AG04450 (cell line): Measurements from ENCODE around the gene AZGP1. TPM values are rescaled to one million over a fixed set of nuclear protein-coding genes. Genes with fewer than 3 reads are reported as not detected.

Experiments
- CTCF ChIA-PET: fragments of 300-600, 350-600 bp; formaldehyde crosslinking; extraction: SDS; loops from one replicate; lab custom pipeline; 2022; ENCODE audit warnings: antibody characterized with exemption, inconsistent platforms; lab: Charles Lee
- POLR2A ChIA-PET: fragments of 350-600 bp; formaldehyde crosslinking; extraction: SDS; loops from one replicate; lab custom pipeline; 2021; ENCODE audit warnings: antibody characterized with exemption, inconsistent platforms; lab: Yijun Ruan, JAX
- DNase-seq: peaks from one replicate; pipeline ENCODE4 v3.0.0-alpha.2; 2011; ENCODE audit warnings: low read depth, low spot score
- H3K27ac ChIP-seq: one replicate; pipeline ENCODE4 v1.5.1; 2012; ENCODE audit warnings: low read depth, low read length, control low read depth
- H3K27me3 ChIP-seq: one replicate; pipeline ENCODE4 v1.6.0; 2012; ENCODE audit warnings: low read length; ENCODE audit not compliant: control insufficient read depth, insufficient read depth
- H3K4me3 ChIP-seq: 2 replicates; pipeline ENCODE4 v1.5.1; 2011; ENCODE audit warnings: mild to moderate bottlenecking, low read depth, low read length, control low read depth
- H3K9me3 ChIP-seq: 2 replicates; pipeline ENCODE4 v1.5.1; 2012; ENCODE audit warnings: low read length; ENCODE audit not compliant: control insufficient read depth, insufficient read depth
- CTCF ChIP-seq: IDR thresholded peaks from 2 replicates; pipeline ENCODE4 v1.5.1; 2011; ENCODE audit warnings: low read depth, low read length, control low read depth, inconsistent platforms
- polyA plus RNA-seq: library from polyadenylated mRNA; depleted of rRNA; stranded (reverse); fragments of >200 nt; gene quantifications from 2 replicates; pipeline ENCODE4 v1.2.3, GENCODE V29; 2011

AZGP1 gene
- polyA plus RNA-seq, 1 experiment, result not detected

- POLR2A ChIA-PET, result interaction anchor here (1.0 kb wide), 1 partner anchor 80 kb away, joined by 3 read pairs; no protein-coding TSS in a partner anchor
- no peak for TF ChIP-seq CTCF
- Histone ChIP-seq H3K9me3 (no peaks in the 10 kb centered on the region; the same call in 1 of the 2 replicates), H3K27me3 (no peaks in the 10 kb centered on the region), H3K4me3 (no peak overlapping the region), H3K27ac (no peak overlapping the region)
- CTCF ChIA-PET, result interaction anchor here (0.6 kb wide), 1 partner anchor 10 kb away, joined by 5 read pairs; no protein-coding TSS in a partner anchor
- DNase-seq, result no peak
These were observed 44.1 kb upstream of the AZGP1 start for GRCh38 chr7:100019908-100020307.

GRCh38 chr7:100017875-100018274, 42.0 kb upstream of the AZGP1 start:
- ChIA-PET POLR2A (interaction anchor here (0.6 kb wide), 1 partner anchor 1100 kb away, joined by 4 read pairs; no protein-coding TSS in a partner anchor), CTCF (interaction anchor here (0.8 to 2.0 kb wide), 5 partner anchors 24 to 68 kb away, joined by 3 to 8 read pairs (median 5); no protein-coding TSS in a partner anchor)
- H3K27ac ChIP-seq, result no peak overlapping the region

GRCh38 chr7:100017300-100017699, 41.5 kb upstream of the AZGP1 start:
- DNase-seq, result no peak
- TF ChIP-seq CTCF, result no peak
- no peak overlapping the region for H3K27ac ChIP-seq
- ChIA-PET CTCF (interaction anchor here (0.8 to 2.0 kb wide), 5 partner anchors 23 to 67 kb away, joined by 3 to 8 read pairs (median 5); no protein-coding TSS in a partner anchor), POLR2A (no interaction called here)
- H3K9me3 ChIP-seq, result no peaks in the 10 kb centered on the region; the same call in 1 of the 2 replicates
- no peaks in the 10 kb centered on the region for H3K27me3 ChIP-seq
- H3K4me3 ChIP-seq, result peak overlapping the region; percentile 0; the same call in 1 of the 2 replicates

More at GRCh38 chr7:100017875-100018274, 42.0 kb upstream of the AZGP1 start:
- TF ChIP-seq CTCF, result no peak
- no peak overlapping the region for H3K4me3 ChIP-seq
- no peak for DNase-seq
- H3K27me3 ChIP-seq, result no peaks in the 10 kb centered on the region
- no peaks in the 10 kb centered on the region; the same call in 1 of the 2 replicates for H3K9me3 ChIP-seq

- no peak for DNase-seq
- no peaks in the 10 kb centered on the region; the same call in 1 of the 2 replicates for H3K9me3 ChIP-seq
- H3K27me3 ChIP-seq, result peaks cover 3% of the 10 kb centered on the region
- peak overlapping the region; percentile 71 for H3K4me3 ChIP-seq
- H3K27ac ChIP-seq, result peak overlapping the region; percentile 78
- ChIA-PET POLR2A (interaction anchor here (0.7 kb wide), 1 partner anchor 34 kb away, joined by 3 read pairs; no protein-coding TSS in a partner anchor), CTCF (interaction anchor here (0.6 to 1.8 kb wide), 5 partner anchors 9 to 371 kb away, joined by 3 to 7 read pairs (median 3); no protein-coding TSS in a partner anchor)
- 0 out of 2 replicates have a peak, but pooled peaks have one; percentile 10 for TF ChIP-seq CTCF
These were observed 40.5 kb upstream of the AZGP1 start for GRCh38 chr7:100016215-100016901.
